NB4 (cell line): Measurements from ENCODE around the gene CDH4.

Source experiments
- DNase-seq: peaks from one replicate; pipeline ENCODE4 v3.0.0; 2010; ENCODE audit warnings: low read depth
- H3K4me3 ChIP-seq: one replicate; pipeline ENCODE4 v1.5.1; 2011; ENCODE audit warnings: mild to moderate bottlenecking, low read depth, low read length, moderate library complexity
- MYC ChIP-seq: IDR thresholded peaks from 2 replicates; pipeline ENCODE4 v1.6.1; 2011; ENCODE audit warnings: low read depth, low read length
- POLR2A ChIP-seq: IDR thresholded peaks from 2 replicates; pipeline ENCODE4 v1.6.1; 2011; ENCODE audit warnings: mild to moderate bottlenecking; ENCODE audit not compliant: insufficient read length; ENCODE audit errors: extremely low read depth
- TF ChIP-seq, protein P1 (sequence below): IDR thresholded peaks from 2 replicates; pipeline ENCODE4 v1.6.1; 2011; ENCODE audit warnings: low read depth, low read length
- TF ChIP-seq, protein P2 (sequence below): IDR thresholded peaks from one replicate; pipeline ENCODE4 v1.5.1; 2012; ENCODE audit warnings: low read depth, low read length

Gene CDH4

DNA sequence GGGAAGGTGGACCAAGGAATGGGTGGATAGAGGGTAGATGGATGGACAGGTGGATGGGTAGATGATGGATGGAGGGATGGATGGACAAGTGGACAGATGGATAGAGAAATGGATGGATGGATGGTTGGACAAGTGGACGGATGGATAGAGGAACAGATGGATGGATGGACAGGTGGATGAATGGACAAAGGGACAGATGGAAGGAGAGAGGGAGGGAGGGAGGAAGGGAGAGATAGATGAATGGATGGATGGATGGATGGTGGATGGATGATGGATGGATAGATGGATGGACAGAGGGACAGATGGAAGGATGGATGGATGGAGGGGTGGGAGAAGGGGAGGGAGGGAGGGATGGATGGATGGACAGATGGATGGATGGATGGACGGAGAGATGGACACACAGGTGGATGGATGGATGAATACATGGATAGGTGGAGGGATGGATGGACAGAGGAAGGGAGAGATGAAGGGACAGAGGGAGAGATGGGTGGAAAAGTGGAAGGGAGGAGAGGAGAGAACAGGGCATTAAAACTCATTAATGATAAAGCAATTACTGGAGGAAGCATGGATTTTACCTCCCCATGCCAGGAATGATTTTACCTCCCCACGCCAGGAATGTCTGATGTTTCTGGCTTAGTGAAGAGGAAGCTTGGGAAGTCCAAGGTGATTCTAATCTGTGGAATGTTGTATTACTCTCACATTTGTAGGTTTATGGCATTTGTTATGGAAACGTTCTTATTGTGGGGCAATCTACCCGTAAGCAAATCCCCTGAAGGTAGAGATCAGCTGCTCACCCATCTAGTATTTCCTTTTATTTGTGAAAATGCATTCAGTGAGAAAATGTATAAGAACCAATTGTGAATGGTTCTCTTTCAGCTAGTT lies 430.3 kb downstream of the CDH4 start:
- no peak for DNase-seq
- TF ChIP-seq POLR2A: no peak
- TF ChIP-seq, protein P1, sequence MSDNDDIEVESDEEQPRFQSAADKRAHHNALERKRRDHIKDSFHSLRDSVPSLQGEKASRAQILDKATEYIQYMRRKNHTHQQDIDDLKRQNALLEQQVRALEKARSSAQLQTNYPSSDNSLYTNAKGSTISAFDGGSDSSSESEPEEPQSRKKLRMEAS: no peak
- no peak for TF ChIP-seq MYC
- TF ChIP-seq, protein P2, sequence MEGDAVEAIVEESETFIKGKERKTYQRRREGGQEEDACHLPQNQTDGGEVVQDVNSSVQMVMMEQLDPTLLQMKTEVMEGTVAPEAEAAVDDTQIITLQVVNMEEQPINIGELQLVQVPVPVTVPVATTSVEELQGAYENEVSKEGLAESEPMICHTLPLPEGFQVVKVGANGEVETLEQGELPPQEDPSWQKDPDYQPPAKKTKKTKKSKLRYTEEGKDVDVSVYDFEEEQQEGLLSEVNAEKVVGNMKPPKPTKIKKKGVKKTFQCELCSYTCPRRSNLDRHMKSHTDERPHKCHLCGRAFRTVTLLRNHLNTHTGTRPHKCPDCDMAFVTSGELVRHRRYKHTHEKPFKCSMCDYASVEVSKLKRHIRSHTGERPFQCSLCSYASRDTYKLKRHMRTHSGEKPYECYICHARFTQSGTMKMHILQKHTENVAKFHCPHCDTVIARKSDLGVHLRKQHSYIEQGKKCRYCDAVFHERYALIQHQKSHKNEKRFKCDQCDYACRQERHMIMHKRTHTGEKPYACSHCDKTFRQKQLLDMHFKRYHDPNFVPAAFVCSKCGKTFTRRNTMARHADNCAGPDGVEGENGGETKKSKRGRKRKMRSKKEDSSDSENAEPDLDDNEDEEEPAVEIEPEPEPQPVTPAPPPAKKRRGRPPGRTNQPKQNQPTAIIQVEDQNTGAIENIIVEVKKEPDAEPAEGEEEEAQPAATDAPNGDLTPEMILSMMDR: no peak
- H3K4me3 ChIP-seq: no peak overlapping the region

DNA sequence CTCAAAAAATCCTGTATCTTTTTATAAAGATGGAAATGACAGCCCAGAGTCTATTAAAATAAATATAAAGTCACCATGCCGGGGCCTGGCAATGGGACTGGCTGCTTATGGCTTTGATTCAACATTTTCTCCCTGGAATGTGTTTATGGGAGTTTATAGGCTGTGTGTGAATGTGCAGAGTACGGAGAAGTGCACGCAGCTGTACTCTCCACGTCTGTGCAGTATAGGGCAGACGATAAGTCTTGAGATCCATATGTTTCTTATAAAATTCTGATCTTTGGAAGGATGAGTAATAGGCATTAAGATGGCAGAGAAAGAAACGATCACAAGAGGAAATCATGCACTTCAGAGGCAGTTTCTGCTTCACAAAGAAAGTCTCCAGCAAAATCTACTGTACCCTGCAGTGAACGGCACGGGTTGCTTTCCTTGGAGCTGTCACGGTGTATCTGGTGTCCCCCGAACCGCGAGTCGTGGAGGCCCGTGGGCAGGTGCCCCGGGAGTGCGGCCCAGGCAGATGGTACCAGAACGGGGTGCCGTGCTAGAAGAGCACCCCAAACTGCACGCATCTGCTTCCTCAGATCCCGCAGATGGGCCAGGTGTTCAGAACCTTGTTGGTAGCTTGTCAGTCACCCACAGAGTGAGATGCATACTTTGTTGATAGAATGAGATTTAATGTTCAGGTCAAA lies 431.1 kb downstream of the CDH4 start:
- no peak for DNase-seq
- H3K4me3 ChIP-seq: no peak overlapping the region
- TF ChIP-seq, protein P1: no peak
- TF ChIP-seq, protein P2: no peak
- TF ChIP-seq MYC (no peak), POLR2A (no peak)

DNA sequence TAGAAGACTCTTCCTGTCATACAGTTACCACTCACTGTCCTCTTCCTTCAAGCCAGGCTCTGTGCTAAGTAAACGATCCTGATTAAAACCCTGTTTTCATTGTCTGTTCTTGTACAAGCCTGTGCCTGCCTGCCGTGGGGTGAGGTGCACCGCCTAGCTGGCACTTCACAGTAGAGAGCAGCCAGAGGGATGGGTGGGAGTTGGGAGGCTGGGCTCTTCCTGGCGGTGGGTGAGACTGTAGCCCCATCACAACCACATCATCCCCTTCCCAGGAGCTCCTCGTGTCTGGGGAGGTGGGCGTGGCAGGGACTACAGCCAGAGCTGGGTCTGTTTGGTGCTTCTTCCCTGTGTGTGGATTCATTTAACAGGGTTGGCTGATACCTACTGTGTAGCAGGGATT lies 431.7 kb downstream of the CDH4 start:
- no peak overlapping the region for H3K4me3 ChIP-seq
- TF ChIP-seq MYC (no peak), POLR2A (no peak)
- TF ChIP-seq, protein P1: no peak
- TF ChIP-seq, protein P2: no peak
- DNase-seq: no peak

DNA sequence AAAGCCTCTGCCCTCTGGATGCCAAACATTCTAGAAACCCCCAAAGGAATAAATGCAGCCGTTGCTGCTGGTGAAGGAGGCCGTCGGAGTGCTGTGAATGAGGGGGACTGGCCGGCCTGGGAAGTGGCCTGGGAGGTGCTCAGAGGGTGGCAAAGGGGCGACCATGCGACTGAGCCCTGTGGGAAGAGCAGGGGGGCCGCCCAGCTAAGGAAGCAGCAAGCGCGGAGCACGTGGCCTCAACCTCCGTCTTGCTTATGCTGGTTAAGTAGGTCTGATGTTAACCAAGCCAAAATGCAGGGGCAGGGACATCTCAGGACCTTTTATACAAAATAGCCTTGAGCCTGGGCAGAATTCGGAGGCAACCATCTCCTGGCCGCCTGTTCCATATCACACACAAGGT lies 432.1 kb downstream of the CDH4 start:
- no peak for DNase-seq
- TF ChIP-seq MYC (no peak), POLR2A (no peak)
- TF ChIP-seq, protein P1: no peak
- TF ChIP-seq, protein P2: no peak
- no peak overlapping the region for H3K4me3 ChIP-seq

DNA sequence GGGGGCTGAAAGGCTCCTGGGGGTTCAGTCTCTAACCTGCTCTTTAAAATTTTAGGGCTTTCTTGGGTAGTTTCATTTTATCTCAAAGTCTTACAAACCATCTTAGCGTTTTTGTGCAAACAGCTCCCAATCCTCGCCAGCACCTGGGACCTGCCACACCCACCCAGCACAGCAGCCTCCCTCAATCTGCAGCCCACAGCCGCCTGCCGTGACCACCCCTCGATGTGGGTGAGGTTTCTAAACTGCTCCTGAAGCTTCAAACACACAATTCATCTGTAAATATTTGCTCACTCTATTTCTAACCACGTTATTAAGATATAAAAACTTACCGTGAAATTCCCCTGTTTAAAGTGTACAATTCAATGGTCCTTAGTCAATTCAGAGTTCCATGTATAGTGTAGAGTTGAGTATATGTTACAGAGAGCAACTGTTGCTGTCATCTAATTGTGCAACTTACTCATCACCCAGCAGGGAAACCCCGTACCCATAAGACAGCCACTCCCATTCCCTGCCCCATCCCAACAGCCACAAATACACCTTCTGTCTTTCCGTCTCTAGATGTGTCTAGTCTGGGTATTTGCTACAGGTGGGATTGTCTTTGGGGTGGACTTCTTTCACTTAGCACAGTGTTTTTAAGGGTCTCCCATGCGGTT lies 432.6 kb downstream of the CDH4 start:
- no peak for DNase-seq
- no peak for TF ChIP-seq MYC
- no peak for TF ChIP-seq POLR2A
- TF ChIP-seq, protein P2: no peak
- TF ChIP-seq, protein P1: no peak
- no peak overlapping the region for H3K4me3 ChIP-seq
